ENCODE measurements around the gene PHLDA3.

PHLDA3 gene

DNA sequence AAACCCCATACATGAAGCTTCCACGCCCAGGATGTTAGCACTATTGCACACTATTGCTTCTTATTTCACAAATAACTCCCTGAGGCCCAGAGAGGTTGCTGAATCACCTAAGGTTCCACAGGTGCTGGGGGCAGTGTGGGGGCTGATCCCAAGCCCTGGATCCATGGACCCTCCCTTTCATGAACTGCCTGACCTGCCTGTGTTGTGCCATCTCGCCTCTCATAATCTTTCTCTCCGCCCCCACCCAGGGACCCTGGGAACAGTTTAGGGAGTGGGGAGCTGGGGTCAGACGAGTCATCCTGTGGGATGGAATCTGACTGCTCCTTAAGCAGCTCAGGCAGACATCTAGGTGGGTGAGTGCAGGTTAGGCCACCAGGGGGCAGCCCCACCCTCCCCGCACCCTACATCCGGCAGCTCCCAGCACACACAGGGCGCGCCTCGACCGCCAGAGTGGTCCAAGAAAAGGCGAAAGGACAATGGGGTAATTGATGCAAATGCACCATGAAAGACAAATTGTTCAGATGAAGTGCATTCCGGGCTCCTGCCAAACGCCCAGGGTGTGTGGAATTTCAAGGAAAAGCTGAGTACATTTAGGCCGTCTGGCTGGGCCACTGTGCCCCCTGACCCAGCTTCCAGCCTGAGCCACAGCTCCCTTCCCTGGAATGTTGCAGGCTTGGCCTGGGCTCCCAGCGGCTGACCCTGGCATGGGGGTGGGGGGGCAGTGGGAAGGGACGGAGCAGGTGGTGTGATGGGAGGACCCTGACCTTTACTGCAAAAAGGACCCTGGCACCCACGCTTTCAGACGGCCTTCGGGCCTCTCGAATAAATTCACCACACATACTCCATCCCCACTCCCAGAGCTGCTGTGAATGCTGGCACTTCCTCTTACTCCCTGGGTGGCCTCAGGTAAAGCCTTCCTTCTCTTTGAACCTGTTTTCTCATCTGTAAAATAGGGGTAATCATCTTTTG, 20.8 kb downstream of the PHLDA3 start:
- peak overlapping the region; percentile 49 for H2AFZ ChIP-seq (ENCODE audit: low read depth)
- peaks cover 9% of the 10 kb centered on the region for H3K4me1 ChIP-seq (ENCODE audit: low read depth, poor library complexity, severe bottlenecking)
- no peak overlapping the region for H3K9ac ChIP-seq
- H3K4me3 ChIP-seq (IDR thresholded peaks at IDR 0.05; ENCODE audit: insufficient read depth, low read depth, low read length) = no peak overlapping the region
- no peaks in the 10 kb centered on the region for H3K27me3 ChIP-seq (ENCODE audit: insufficient read depth, low read depth)
- no peaks in the 10 kb centered on the region for H4K20me1 ChIP-seq (ENCODE audit: insufficient read depth)
- H3K36me3 ChIP-seq (ENCODE audit: insufficient read depth) = no peaks in the 10 kb centered on the region
- no peaks in the 10 kb centered on the region for H3K79me2 ChIP-seq (ENCODE audit: insufficient read depth, low read depth)
- H3K27ac ChIP-seq = no peak overlapping the region
- no peak overlapping the region; the same call in 1 of the 2 replicates for H3K4me2 ChIP-seq
- TF ChIP-seq, protein P1, sequence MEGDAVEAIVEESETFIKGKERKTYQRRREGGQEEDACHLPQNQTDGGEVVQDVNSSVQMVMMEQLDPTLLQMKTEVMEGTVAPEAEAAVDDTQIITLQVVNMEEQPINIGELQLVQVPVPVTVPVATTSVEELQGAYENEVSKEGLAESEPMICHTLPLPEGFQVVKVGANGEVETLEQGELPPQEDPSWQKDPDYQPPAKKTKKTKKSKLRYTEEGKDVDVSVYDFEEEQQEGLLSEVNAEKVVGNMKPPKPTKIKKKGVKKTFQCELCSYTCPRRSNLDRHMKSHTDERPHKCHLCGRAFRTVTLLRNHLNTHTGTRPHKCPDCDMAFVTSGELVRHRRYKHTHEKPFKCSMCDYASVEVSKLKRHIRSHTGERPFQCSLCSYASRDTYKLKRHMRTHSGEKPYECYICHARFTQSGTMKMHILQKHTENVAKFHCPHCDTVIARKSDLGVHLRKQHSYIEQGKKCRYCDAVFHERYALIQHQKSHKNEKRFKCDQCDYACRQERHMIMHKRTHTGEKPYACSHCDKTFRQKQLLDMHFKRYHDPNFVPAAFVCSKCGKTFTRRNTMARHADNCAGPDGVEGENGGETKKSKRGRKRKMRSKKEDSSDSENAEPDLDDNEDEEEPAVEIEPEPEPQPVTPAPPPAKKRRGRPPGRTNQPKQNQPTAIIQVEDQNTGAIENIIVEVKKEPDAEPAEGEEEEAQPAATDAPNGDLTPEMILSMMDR (conservative IDR thresholded peaks at IDR 0.05; ENCODE audit: low read depth, low read length) = peak; percentile 94

- TF ChIP-seq, protein P1 (conservative IDR thresholded peaks at IDR 0.05; ENCODE audit: low read depth, low read length) = no peak
- peaks cover 3% of the 10 kb centered on the region for H3K4me1 ChIP-seq (ENCODE audit: low read depth, poor library complexity, severe bottlenecking)
- H2AFZ ChIP-seq (ENCODE audit: low read depth) = no peak overlapping the region
- no peak overlapping the region for H3K4me2 ChIP-seq
- no peak overlapping the region for H3K27ac ChIP-seq
- no peak overlapping the region for H3K4me3 ChIP-seq (IDR thresholded peaks at IDR 0.05; ENCODE audit: insufficient read depth, low read depth, low read length)
- H3K79me2 ChIP-seq (ENCODE audit: insufficient read depth, low read depth) = no peaks in the 10 kb centered on the region
- no peaks in the 10 kb centered on the region for H3K27me3 ChIP-seq (ENCODE audit: insufficient read depth, low read depth)
- no peaks in the 10 kb centered on the region for H3K36me3 ChIP-seq (ENCODE audit: insufficient read depth)
- no peaks in the 10 kb centered on the region for H4K20me1 ChIP-seq (ENCODE audit: insufficient read depth)
- no peak overlapping the region for H3K9ac ChIP-seq
Observed at GRCh38 chr1:201445310-201445709, 23.7 kb downstream of the PHLDA3 start.

- TF ChIP-seq, protein P1 (conservative IDR thresholded peaks at IDR 0.05; ENCODE audit: low read depth, low read length) = no peak
- H3K4me2 ChIP-seq = no peak overlapping the region
- no peak overlapping the region for H3K4me3 ChIP-seq (IDR thresholded peaks at IDR 0.05; ENCODE audit: insufficient read depth, low read depth, low read length)
- H3K79me2 ChIP-seq (ENCODE audit: insufficient read depth, low read depth) = no peaks in the 10 kb centered on the region
- H2AFZ ChIP-seq (ENCODE audit: low read depth) = no peak overlapping the region
- no peaks in the 10 kb centered on the region for H3K27me3 ChIP-seq (ENCODE audit: insufficient read depth, low read depth)
- H3K4me1 ChIP-seq (ENCODE audit: low read depth, poor library complexity, severe bottlenecking) = peaks cover 3% of the 10 kb centered on the region
- no peaks in the 10 kb centered on the region for H3K36me3 ChIP-seq (ENCODE audit: insufficient read depth)
- no peaks in the 10 kb centered on the region for H4K20me1 ChIP-seq (ENCODE audit: insufficient read depth)
- no peak overlapping the region for H3K27ac ChIP-seq
- H3K9ac ChIP-seq = no peak overlapping the region
Observed at GRCh38 chr1:201444792-201445191, 24.2 kb downstream of the PHLDA3 start.

DNA sequence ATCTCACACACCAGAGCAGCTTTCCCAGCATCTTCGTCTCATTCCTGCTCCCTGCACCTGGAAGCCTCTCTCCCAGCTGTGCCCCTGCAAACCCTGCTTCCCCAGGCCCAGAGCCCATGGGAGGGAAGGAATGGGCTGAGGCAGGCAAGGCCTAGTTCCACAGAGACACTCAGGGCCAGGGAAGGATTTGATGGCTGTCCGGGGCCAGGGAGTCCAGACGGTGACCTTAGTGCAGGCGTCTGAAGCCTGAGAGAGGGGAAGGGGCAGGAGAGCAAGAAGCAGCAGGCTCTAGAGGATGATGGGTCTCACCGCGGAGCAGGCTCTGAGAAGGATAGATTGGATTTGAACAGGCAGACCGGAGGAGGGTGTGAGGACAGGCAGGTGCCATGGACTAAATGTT, 25.2 kb downstream of the PHLDA3 start:
- no peak overlapping the region for H3K27ac ChIP-seq
- no peaks in the 10 kb centered on the region for H4K20me1 ChIP-seq (ENCODE audit: insufficient read depth)
- H3K27me3 ChIP-seq (ENCODE audit: insufficient read depth, low read depth) = no peaks in the 10 kb centered on the region
- no peaks in the 10 kb centered on the region for H3K36me3 ChIP-seq (ENCODE audit: insufficient read depth)
- H3K79me2 ChIP-seq (ENCODE audit: insufficient read depth, low read depth) = no peaks in the 10 kb centered on the region
- no peak overlapping the region for H3K9ac ChIP-seq
- peaks cover 3% of the 10 kb centered on the region for H3K4me1 ChIP-seq (ENCODE audit: low read depth, poor library complexity, severe bottlenecking)
- TF ChIP-seq, protein P1 (conservative IDR thresholded peaks at IDR 0.05; ENCODE audit: low read depth, low read length) = no peak
- no peak overlapping the region for H3K4me3 ChIP-seq (IDR thresholded peaks at IDR 0.05; ENCODE audit: insufficient read depth, low read depth, low read length)
- no peak overlapping the region for H3K4me2 ChIP-seq
- no peak overlapping the region for H2AFZ ChIP-seq (ENCODE audit: low read depth)
